HepG2 (cell line): ENCODE data around the gene SLC34A3. TPM values are rescaled to one million over a fixed set of nuclear protein-coding genes. Genes with fewer than 3 reads are reported as not detected.

Source experiments
- GTF3A ChIP-seq: sonication (generic); formaldehyde crosslinking; conservative IDR thresholded peaks from 2 replicates; pipeline ENCODE4 v1.4.0; 2020; ENCODE audit warnings: mild to moderate bottlenecking, missing genetic modification reagents
- HIVEP1 ChIP-seq: sonication (generic); formaldehyde crosslinking; IDR thresholded peaks from 2 replicates; pipeline ENCODE4 v1.4.0; 2020; ENCODE audit warnings: mild to moderate bottlenecking, missing genetic modification reagents
- IRX3 ChIP-seq: sonication (generic); formaldehyde crosslinking; IDR thresholded peaks from 2 replicates; pipeline ENCODE4 v1.8.1; 2023; ENCODE audit warnings: mild to moderate bottlenecking, low read depth, missing genetic modification reagents, borderline replicate concordance
- MIER2 ChIP-seq: IDR thresholded peaks from 2 replicates; pipeline ENCODE4 v1.6.1; 2016; ENCODE audit warnings: missing biosample characterization, missing genetic modification reagents
- PCBP1 ChIP-seq: fragments of 200-400 bp; formaldehyde crosslinking; IDR thresholded peaks from 2 replicates; pipeline ENCODE4 v1.6.1; 2017; ENCODE audit warnings: mild to moderate bottlenecking, low read depth, low read length, borderline replicate concordance
- PHF8 ChIP-seq: sonication (generic); formaldehyde crosslinking; IDR thresholded peaks from 2 replicates; pipeline ENCODE4 v1.5.0; 2020; ENCODE audit warnings: missing genetic modification reagents
- PRMT3 ChIP-seq: sonication (generic); formaldehyde crosslinking; IDR thresholded peaks from 2 replicates; pipeline ENCODE4 v1.8.1; 2022; ENCODE audit warnings: low read depth, mild to moderate bottlenecking, moderate library complexity, missing genetic modification reagents, borderline replicate concordance
- REPIN1 ChIP-seq: sonication (generic); formaldehyde crosslinking; IDR thresholded peaks from 2 replicates; pipeline ENCODE4 v1.8.0; 2022; ENCODE audit warnings: missing genetic modification reagents, low read depth, mild to moderate bottlenecking, borderline replicate concordance
- SOX6 ChIP-seq, 2 experiments: fragments of 450-650 bp in 1 of 2; sonication (generic) in 1 of 2; formaldehyde crosslinking in 1 of 2; IDR thresholded peaks; 2 replicates each; pipeline versions ENCODE4 v1.4.0 to v1.6.1; 2017 to 2020; ENCODE audit warnings: antibody characterized with exemption in 1 of 2, mild to moderate bottlenecking in 1 of 2, missing genetic modification reagents in 1 of 2
- TCF12 ChIP-seq, 2 experiments: fragments of 450-650 bp in 1 of 2; sonication (generic) in 1 of 2; formaldehyde crosslinking in 1 of 2; IDR thresholded peaks; 2 replicates each; pipeline versions ENCODE4 v1.6.1 to v1.8.0; 2017 to 2022; ENCODE audit warnings: antibody characterized with exemption in 1 of 2, mild to moderate bottlenecking in 1 of 2, missing genetic modification reagents in 1 of 2, moderate library complexity in 1 of 2
- ZBTB1 ChIP-seq: sonication (generic); formaldehyde crosslinking; IDR thresholded peaks from 2 replicates; pipeline ENCODE4 v1.4.0; 2020; ENCODE audit warnings: missing genetic modification reagents, borderline replicate concordance
- ZHX2 ChIP-seq, 2 experiments: sonication (generic) in 1 of 2; formaldehyde crosslinking in 1 of 2; IDR thresholded peaks; 2 replicates each; pipeline versions ENCODE4 v1.6.1 to v1.9.0; 2014 to 2022; ENCODE audit warnings: antibody characterized with exemption in 1 of 2, borderline replicate concordance in 1 of 2, inconsistent platforms in 1 of 2, low read depth in 1 of 2, missing genetic modification reagents in 1 of 2
- ZNF235 ChIP-seq: sonication (generic); formaldehyde crosslinking; IDR thresholded peaks from 2 replicates; pipeline ENCODE4 v1.8.1; 2023; ENCODE audit warnings: mild to moderate bottlenecking, missing genetic modification reagents, borderline replicate concordance
- ZNF263 ChIP-seq: sonication (generic); formaldehyde crosslinking; IDR thresholded peaks from 2 replicates; pipeline ENCODE4 v1.4.0; 2020; ENCODE audit warnings: missing genetic modification reagents
- ZNF678 ChIP-seq: sonication (generic); formaldehyde crosslinking; IDR thresholded peaks from 2 replicates; pipeline ENCODE4 v1.4.0; 2020; ENCODE audit warnings: mild to moderate bottlenecking, missing genetic modification reagents
- ZNF737 ChIP-seq: sonication (generic); formaldehyde crosslinking; IDR thresholded peaks from 2 replicates; pipeline ENCODE4 v1.5.0; 2020; ENCODE audit warnings: missing genetic modification reagents, mild to moderate bottlenecking, borderline replicate concordance
- polyA plus RNA-seq, 8 experiments: library from polyadenylated mRNA; depleted of rRNA in 3 of 8; stranded (reverse) in 7 of 8; unstranded in 1 of 8; fragments of >200 nt; fragmentation: Illumina TruSeq in 4 of 8; extraction: Trizol in 4 of 8; gene quantifications; 2 replicates each; pipeline versions ENCODE4 v1.2.1 to v1.2.3, GENCODE V29; 2011 to 2016; ENCODE audit warnings: low read depth in 4 of 8, missing spikeins in 1 of 8, mixed read lengths in 1 of 8; ENCODE audit not compliant: insufficient read depth in 1 of 8
- total RNA-seq, 5 experiments: library from RNA; depleted of rRNA; stranded (reverse); fragments of >200 nt; fragmentation: Illumina TruSeq; extraction: Trizol; gene quantifications; 2 replicates each; pipeline ENCODE4 v1.2.3, GENCODE V29; 2016; ENCODE audit warnings: low read depth in 1 of 5

SLC34A3 gene
- total and polyA plus RNA-seq, 2 of the 13 experiments (the other 11 are each of a cell fraction or from before 2014, with no cell fraction given): 0.07 to 1.0 TPM

DNA sequence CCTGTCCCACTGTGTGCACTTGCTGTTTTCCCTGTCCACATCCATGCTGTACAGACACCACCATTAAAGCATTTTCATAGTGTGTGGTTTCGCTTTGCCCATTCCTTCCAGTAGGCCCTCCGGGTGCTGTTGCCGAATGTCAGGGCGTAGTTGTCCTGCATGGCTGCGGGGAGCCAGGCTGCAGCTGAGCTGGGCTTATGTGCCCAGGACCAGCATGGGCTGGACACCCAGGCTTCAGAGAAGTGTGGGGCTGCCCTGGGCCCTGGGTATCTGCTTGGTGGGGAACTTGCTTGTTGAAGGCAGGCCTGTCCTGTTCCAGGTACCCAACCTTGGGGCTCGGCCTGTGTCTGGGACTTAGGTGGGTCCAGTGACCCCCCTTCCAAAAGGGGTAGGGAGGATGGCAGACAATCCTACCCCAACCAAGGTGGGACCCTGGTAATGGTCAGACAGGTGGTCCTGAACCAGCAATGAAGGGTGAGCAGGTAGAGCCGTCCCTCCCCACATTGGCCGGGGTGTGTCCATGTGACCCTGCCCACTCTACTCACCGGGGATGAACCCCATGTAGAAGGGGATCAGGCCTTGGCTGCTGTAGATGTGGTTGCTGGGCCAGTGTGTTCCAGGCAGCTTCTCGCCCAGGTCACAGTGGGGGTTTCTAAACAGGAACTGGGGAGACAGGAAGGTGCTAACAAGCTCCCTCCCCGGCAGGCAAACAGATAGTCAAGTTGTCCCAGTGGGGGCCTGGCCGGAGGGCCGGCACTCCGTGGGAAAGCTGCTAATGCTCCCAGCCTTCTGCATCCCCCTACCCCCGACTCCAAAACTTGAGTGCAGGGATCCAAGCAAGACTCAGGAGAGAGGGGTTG is 13.2 kb downstream of the SLC34A3 start (continued):
- TF ChIP-seq IRX3 (0 out of 2 replicates have a peak, but pooled peaks have one; percentile 52), ZNF678 (no peak), ZNF263 (no peak), HIVEP1 (CRISPR knock-in tag) (no peak), PCBP1 (no peak), PHF8 (CRISPR knock-in tag) (no peak), ZNF235 (0 out of 2 replicates have a peak, but pooled peaks have one; percentile 38), SOX6 (IDR thresholded peaks at IDR 0.05) (no peak), SOX6 (CRISPR knock-in tag; IDR thresholded peaks at IDR 0.05) (no peak), ZBTB1 (CRISPR knock-in tag) (no peak), MIER2 (CRISPR knock-in tag) (no peak), ZHX2 (IDR thresholded peaks at IDR 0.05; ENCODE audit: low read depth) (no peak), ZHX2 (CRISPR knock-in tag; IDR thresholded peaks at IDR 0.05; ENCODE audit: borderline replicate concordance) (no peak), PRMT3 (no peak), ZNF737 (CRISPR knock-in tag) (no peak), GTF3A (CRISPR knock-in tag) (0 out of 2 replicates have a peak, but pooled peaks have one; percentile 41), REPIN1 (no peak), TCF12 (IDR thresholded peaks at IDR 0.05) (no peak), TCF12 (CRISPR knock-in tag; IDR thresholded peaks at IDR 0.05) (no peak)
